GM12891 (cell line): ENCODE results near the gene SCD5.

Experiments used
- DNase-seq: peaks from one replicate; pipeline ENCODE4 v3.0.0; 2011; ENCODE audit warnings: low spot score; ENCODE audit not compliant: insufficient read length
- FAIRE-seq: peaks from 2 replicates; lab custom pipeline; 2011; peaks lifted over from hg19 to GRCh38; lab: Jason Lieb, UNC
- PAX5 ChIP-seq: IDR thresholded peaks from 2 replicates; pipeline ENCODE4 v1.6.1; 2011; ENCODE audit warnings: low read length, moderate library complexity, mild to moderate bottlenecking; ENCODE audit not compliant: insufficient read depth, severe bottlenecking
- POLR2A ChIP-seq: IDR thresholded peaks from 2 replicates; pipeline ENCODE4 v1.6.1; 2011; ENCODE audit warnings: low read depth, low read length, control low read depth
- POLR2AphosphoS5 ChIP-seq: IDR thresholded peaks from 2 replicates; pipeline ENCODE4 v1.6.1; 2011; ENCODE audit warnings: low read depth, low read length, control low read depth
- POU2F2 ChIP-seq: IDR thresholded peaks from 2 replicates; pipeline ENCODE4 v1.6.1; 2011; ENCODE audit warnings: low read depth, mild to moderate bottlenecking, control low read depth, low read length, moderate library complexity
- SPI1 ChIP-seq: IDR thresholded peaks from 2 replicates; pipeline ENCODE4 v1.6.1; 2011; ENCODE audit warnings: low read depth, low read length, control low read depth
- TAF1 ChIP-seq: IDR thresholded peaks from 2 replicates; pipeline ENCODE4 v1.6.1; 2011; ENCODE audit warnings: low read depth, low read length, control low read depth

The SCD5 gene

DNA sequence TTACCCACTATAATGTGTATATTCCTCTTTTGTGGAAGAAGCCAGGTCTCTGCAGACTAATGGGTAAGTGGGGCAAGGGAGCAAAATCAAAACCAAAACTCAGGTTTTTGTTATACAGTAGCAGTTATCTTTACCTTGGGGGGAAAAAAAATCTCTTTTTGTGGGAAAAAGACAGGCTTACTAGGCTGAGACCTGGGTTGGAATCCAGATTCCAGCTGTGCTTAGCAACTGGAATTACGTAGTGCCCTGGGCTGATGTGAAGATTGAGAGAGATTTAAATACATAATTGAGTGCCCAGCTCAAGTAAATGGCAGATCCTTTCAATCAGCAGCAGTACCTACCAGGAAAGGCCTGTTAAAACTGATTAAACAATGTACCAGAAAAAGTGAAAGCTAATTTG is 15.4 kb upstream of the SCD5 start:
- FAIRE-seq (no peak), DNase-seq (no peak)
- TF ChIP-seq POU2F2 (no peak), POLR2AphosphoS5 (no peak), SPI1 (no peak), TAF1 (no peak), POLR2A (no peak), PAX5 (no peak)

DNA sequence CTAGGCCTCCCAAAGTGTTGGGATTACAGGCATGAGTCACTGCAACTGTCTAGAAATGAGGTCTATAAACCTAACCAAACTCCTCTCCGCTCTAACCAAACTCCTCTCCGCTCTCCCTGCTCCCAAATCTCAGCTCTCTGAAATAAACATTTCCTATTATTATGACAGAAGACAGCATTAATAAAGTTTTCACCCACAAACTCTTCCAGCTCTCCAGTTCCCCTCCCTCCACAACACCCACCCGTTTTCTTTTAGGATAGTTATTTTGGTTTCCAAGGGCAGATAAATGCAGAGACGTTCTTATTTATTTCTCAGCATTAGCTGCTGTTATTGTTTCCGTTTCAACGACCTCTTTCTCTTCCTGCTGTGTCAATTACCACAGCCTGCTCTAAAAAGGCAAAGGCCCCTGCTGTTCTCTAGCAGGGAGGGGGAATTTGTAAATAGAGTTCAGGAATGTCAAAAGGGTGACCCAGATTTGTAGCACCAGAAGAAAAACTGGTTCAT is 13.3 kb upstream of the SCD5 start:
- FAIRE-seq: no peak
- no peak for DNase-seq
- TF ChIP-seq SPI1 (no peak), POLR2A (no peak), TAF1 (no peak), PAX5 (no peak), POU2F2 (no peak), POLR2AphosphoS5 (no peak)

DNA sequence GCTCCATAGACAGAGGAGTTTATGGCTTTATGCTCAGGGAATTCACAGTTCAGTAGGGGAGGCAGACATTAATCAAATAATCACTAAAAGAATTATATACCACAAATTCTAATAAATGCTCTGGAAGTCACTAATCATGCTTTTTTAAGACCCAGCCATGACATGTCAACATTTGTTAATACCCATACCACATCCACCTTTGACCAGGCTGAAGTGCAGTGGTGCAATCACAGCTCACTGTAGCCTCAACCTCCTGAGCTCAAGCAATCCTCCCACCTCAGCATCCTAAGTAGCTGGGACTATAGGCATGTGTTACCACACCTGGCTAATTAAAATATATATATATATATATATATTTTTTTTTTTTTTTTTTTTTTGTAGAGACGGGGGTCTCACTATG is 12.8 kb upstream of the SCD5 start:
- DNase-seq: no peak
- TF ChIP-seq POLR2AphosphoS5: no peak
- TF ChIP-seq SPI1: no peak
- no peak for TF ChIP-seq POLR2A
- TF ChIP-seq TAF1: no peak
- TF ChIP-seq PAX5: no peak
- no peak for TF ChIP-seq POU2F2
- FAIRE-seq: no peak

DNA sequence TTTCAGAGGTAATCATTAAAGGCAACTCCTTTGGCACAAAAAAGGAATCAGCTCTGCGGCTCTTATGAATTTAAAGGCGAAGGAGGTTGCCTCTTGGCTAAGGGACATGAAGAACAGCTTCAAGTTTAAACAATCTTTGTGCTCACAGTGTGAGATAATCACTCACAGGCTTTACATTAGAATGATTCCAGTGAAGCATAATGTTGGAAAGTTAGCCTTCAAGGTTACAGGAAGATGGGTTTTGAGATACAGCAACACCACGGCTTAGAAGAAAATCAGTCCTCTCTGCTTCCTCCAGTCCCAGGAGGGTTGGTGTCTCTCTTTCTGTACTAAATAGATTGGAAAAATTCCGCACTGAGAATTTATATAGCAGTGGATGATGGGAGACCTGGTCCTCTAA is 11.6 kb upstream of the SCD5 start:
- DNase-seq: no peak
- FAIRE-seq: no peak
- TF ChIP-seq PAX5: no peak
- no peak for TF ChIP-seq TAF1
- no peak for TF ChIP-seq POLR2A
- TF ChIP-seq POU2F2: no peak
- TF ChIP-seq SPI1: no peak
- TF ChIP-seq POLR2AphosphoS5: no peak

DNA sequence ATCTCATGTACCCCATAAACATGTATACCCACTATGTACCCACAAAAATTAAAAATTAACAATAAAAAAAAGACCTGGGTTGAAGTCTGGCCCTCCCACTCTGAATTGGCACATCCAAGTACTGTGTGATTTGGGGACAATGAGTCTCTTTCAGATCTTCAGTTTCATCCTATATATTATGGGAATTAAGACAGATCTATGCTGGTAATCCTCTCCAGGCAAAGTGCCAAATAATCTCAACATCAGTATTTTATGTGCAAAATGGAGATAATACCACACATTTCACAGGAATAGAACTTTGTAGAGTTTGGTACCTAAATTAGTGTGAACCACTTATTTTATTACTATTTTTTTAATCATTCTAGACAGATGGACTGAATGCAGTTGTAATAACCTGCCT is 11.0 kb upstream of the SCD5 start:
- TF ChIP-seq POU2F2 (no peak), POLR2A (no peak), POLR2AphosphoS5 (no peak), PAX5 (no peak), TAF1 (no peak), SPI1 (no peak)
- FAIRE-seq: no peak
- no peak for DNase-seq

DNA sequence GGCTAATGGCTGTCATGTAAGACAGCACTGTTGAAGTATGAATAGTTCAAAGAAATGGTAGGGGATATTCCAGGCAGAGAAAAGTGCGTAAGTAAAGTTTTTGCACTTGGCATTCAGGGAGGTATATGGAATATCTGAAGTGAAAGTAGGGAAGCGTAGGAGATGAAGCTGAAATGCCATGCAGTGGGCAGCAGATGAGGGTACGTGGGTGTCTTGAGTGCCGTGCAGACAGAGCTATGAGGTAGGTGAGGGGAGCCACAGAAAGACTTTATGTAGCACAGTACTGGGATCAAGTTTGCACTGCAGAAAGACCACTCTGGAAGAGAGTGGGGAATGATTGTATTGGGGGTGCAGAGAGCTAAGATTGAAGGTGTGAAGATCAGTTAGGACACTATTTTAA is 5.2 kb upstream of the SCD5 start:
- FAIRE-seq (no peak), DNase-seq (no peak)
- no peak for TF ChIP-seq POU2F2
- TF ChIP-seq TAF1: no peak
- no peak for TF ChIP-seq POLR2A
- TF ChIP-seq PAX5: no peak
- TF ChIP-seq SPI1: no peak
- TF ChIP-seq POLR2AphosphoS5: no peak

DNA sequence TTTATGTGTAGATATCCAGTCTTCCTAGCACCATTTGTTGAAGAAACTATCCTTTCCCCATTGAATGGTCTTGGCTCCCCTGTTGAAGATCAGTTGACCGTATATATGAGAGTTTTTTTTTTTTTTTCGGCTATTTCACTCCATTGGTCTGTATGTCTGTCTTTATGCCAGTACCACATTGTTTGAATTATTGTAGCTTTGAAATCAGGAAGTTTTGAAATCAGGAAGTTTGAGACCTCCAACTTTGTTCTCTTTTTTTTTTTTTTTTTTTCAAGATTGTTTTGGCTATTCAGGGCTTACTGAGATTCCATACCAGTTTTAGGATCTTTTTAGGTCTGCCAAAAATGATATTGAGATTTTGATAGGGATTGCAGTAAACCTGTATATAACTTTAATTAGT is 4.3 kb upstream of the SCD5 start:
- FAIRE-seq (no peak), DNase-seq (no peak)
- TF ChIP-seq PAX5 (no peak), TAF1 (no peak), POLR2AphosphoS5 (no peak), POU2F2 (no peak), POLR2A (no peak), SPI1 (no peak)

DNA sequence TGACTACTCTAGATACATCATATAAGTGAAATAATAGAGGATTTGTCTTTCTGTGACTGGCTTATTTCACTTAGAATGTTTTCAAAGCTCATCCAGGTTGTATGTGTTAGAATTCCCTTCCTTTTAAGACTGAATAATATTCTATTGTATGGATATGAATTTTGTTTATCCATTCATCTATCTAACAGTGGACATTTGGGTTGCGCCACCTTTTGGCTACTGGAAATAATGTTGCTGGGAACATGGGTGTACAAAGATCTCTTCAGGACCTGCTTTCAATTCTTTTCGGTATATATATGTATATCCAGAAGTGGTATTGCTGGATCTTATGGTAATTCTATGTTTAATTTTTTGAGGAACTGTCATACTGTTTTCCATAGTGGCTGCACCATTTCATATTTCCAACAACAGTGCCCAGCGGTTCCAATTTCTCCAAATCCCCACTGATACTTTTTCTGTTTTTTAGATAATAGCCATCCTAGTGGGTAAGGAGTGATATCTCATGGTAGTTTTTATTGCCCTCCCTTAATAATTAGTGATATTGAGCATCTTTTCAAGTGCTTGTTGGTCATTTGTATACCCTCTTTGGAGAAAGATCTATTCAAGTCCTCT is 3.4 kb upstream of the SCD5 start:
- no peak for DNase-seq
- no peak for FAIRE-seq
- no peak for TF ChIP-seq POLR2AphosphoS5
- TF ChIP-seq PAX5: no peak
- TF ChIP-seq TAF1: no peak
- no peak for TF ChIP-seq POU2F2
- TF ChIP-seq POLR2A: no peak
- TF ChIP-seq SPI1: no peak

DNA sequence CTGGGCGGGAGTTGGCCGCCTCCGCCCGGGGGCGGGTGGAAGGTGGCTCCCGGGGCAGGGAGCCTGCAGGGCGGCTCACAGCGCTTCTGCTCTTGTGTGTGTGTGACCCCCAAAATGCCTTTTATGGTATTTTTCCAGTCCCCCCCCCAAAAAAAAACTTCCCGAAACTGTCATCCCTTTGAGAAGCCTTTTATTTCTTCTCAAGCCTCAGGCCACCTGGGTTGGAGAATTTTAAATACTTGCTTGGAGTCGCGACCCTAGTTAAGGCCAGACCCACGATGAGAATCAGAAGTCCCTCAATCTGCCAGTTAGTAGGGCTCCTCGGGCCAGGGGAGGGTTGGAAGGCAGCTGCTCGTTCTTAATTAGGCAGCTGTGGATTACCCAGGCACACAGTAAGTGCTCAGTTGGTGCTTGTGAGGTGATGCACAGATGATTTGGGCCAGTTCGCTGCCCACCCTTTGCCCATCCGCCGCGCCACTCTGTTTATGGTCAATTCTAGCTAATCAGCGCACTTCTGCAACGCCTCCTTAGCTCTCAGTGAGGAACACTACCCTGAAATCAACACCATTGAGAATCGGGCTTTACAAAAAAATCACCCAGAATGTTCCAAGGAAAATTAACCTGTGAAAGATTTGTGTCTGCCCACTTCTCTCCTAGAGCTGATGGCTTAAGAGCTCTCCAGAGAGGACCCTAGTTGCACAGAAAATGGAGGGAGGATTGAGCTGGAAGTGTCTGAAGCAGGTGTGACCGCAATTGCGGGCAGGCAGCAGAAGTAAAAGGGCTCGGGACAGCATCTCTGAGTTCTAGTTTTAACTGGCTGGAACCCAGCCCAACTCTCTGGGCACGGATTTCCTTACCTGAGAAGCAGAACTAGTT is 648 bp upstream of the SCD5 start:
- FAIRE-seq: peak; percentile 82
- DNase-seq: no peak
- TF ChIP-seq SPI1: no peak
- no peak for TF ChIP-seq TAF1
- TF ChIP-seq POLR2AphosphoS5: no peak
- no peak for TF ChIP-seq POU2F2
